ENCODE measurements around the gene LMF2.

- TF ChIP-seq GATA2 (IDR thresholded peaks at IDR 0.05; ENCODE audit: low read depth, low read length) (no peak), GATA3 (IDR thresholded peaks at IDR 0.05; ENCODE audit: low read depth, low read length) (no peak)
Observed at GRCh38 chr22:50529416-50529896, 22.0 kb upstream of the LMF2 start.
